ENCODE data around the gene HLA-A. TPM values are rescaled to one million over a fixed set of nuclear protein-coding genes. Genes with fewer than 3 reads are reported as not detected.

Gene HLA-A
- total and polyA plus RNA-seq, 2 experiments from 2014 or later = 170 to 203 TPM

GRCh38 chr6:29968130-29968529 lies 25.8 kb downstream of the HLA-A start (continued):
- TF ChIP-seq NANOG (IDR thresholded peaks at IDR 0.05; ENCODE audit: borderline replicate concordance) (no peak), CREB1 (CRISPR knock-in tag; IDR thresholded peaks at IDR 0.05; ENCODE audit: low read depth) (no peak), CTCF (conservative IDR thresholded peaks at IDR 0.05; ENCODE audit: low read depth in 2 of 2) (no peak), ZNF114 (CRISPR knock-in tag; IDR thresholded peaks at IDR 0.05) (no peak), ETS1 (IDR thresholded peaks at IDR 0.05) (no peak)

GRCh38 chr6:29968905-29969304 lies 26.6 kb downstream of the HLA-A start:
- ATAC-seq = no peak
- no peak for DNase-seq (ENCODE audit: low spot score)
- Histone ChIP-seq H3K4me2 (no peak overlapping the region), H3K36me3 (ENCODE audit: insufficient read depth) (no peaks in the 10 kb centered on the region), H3F3A (replicated peaks; ENCODE audit: low read depth) (peaks cover 4% of the 10 kb centered on the region; the same call in 1 of the 2 replicates), H4K20me1 (replicated peaks; ENCODE audit: insufficient read depth) (no peaks in the 10 kb centered on the region), H2AFZ (no peak overlapping the region), H3K27me3 (ENCODE audit: insufficient read depth) (peaks cover 23% of the 10 kb centered on the region), H3K4me3 (no peak overlapping the region), H3K9me2 (ENCODE audit: insufficient read depth) (no peaks in the 10 kb centered on the region), H3K4me1 (ENCODE audit: insufficient read depth) (peaks cover 36% of the 10 kb centered on the region), H3K27ac (ENCODE audit: low read depth) (no peak overlapping the region), H3K79me2 (replicated peaks; ENCODE audit: insufficient read depth) (no peaks in the 10 kb centered on the region)
- peaks cover 20% of the 10 kb centered on the region for H3K27me3 Mint-ChIP-seq (ENCODE audit: insufficient read depth, low read depth, poor library complexity)
- peaks cover 50% of the 10 kb centered on the region for H3K4me1 Mint-ChIP-seq
- no peak overlapping the region for H3K27ac Mint-ChIP-seq
- no peaks in the 10 kb centered on the region; the same call in 2 of the 3 replicates for H3K9me3 Mint-ChIP-seq
- no peak for TF ChIP-seq POLR2AphosphoS5 (IDR thresholded peaks at IDR 0.05; ENCODE audit: low read depth)
- no peak for TF ChIP-seq EZH2 (IDR thresholded peaks at IDR 0.05; ENCODE audit: low read depth, unreplicated experiment)
- TF ChIP-seq ZNF462 (CRISPR knock-in tag; IDR thresholded peaks at IDR 0.05) = no peak
- TF ChIP-seq ZNF331 (CRISPR knock-in tag; IDR thresholded peaks at IDR 0.05; ENCODE audit: low read depth) = no peak
- no peak for TF ChIP-seq CREB1 (CRISPR knock-in tag; IDR thresholded peaks at IDR 0.05; ENCODE audit: low read depth)
- no peak for TF ChIP-seq ZNF114 (CRISPR knock-in tag; IDR thresholded peaks at IDR 0.05)
- no peak for TF ChIP-seq CTCF (conservative IDR thresholded peaks at IDR 0.05; ENCODE audit: low read depth in 2 of 2)
- TF ChIP-seq STAT1 (IDR thresholded peaks at IDR 0.05; ENCODE audit: unreplicated experiment) = no peak
- no peaks in the 10 kb centered on the region; the same call in 2 of the 3 replicates for H3K36me3 Mint-ChIP-seq (ENCODE audit: low read depth)
- H3K4me3 Mint-ChIP-seq = no peak overlapping the region
